SW 1271 (cell line): ENCODE measurements around the gene HIVEP3.

Source experiments
- DNase-seq, 2 experiments: peaks; one replicate each; lab custom pipeline; 2025; lab: John Stamatoyannopoulos, UW

HIVEP3 gene

GRCh38 chr1:41650028-41650880 is 268.5 kb downstream of the HIVEP3 start:
- no peak for DNase-seq

GRCh38 chr1:41649396-41650027 is 269.2 kb downstream of the HIVEP3 start:
- DNase-seq, result no peak

GRCh38 chr1:41648844-41649243 is 269.9 kb downstream of the HIVEP3 start:
- DNase-seq, result no peak

GRCh38 chr1:41648230-41648629 is 270.5 kb downstream of the HIVEP3 start:
- DNase-seq, result no peak

- DNase-seq, result no peak
Measured at GRCh38 chr1:41647221-41648135, 271.2 kb downstream of the HIVEP3 start.

GRCh38 chr1:41646186-41646585 is 272.5 kb downstream of the HIVEP3 start:
- no peak for DNase-seq

GRCh38 chr1:41645062-41645461 is 273.7 kb downstream of the HIVEP3 start:
- no peak for DNase-seq

- no peak for DNase-seq
Measured at GRCh38 chr1:41642922-41643821, 275.6 kb downstream of the HIVEP3 start.

- DNase-seq, result no peak
Measured at GRCh38 chr1:41641941-41642527, 276.7 kb downstream of the HIVEP3 start.

GRCh38 chr1:41641475-41641814 is 277.3 kb downstream of the HIVEP3 start:
- DNase-seq, result no peak

GRCh38 chr1:41640756-41641474 is 277.8 kb downstream of the HIVEP3 start:
- DNase-seq, result no peak

GRCh38 chr1:41640141-41640751 is 278.5 kb downstream of the HIVEP3 start:
- no peak for DNase-seq

GRCh38 chr1:41639332-41639936 is 279.3 kb downstream of the HIVEP3 start:
- no peak for DNase-seq

- no peak for DNase-seq
Measured at GRCh38 chr1:41638086-41639024, 280.4 kb downstream of the HIVEP3 start.

GRCh38 chr1:41637367-41637766 is 281.4 kb downstream of the HIVEP3 start:
- no peak for DNase-seq

GRCh38 chr1:41633764-41634163 is 285.0 kb downstream of the HIVEP3 start:
- no peak for DNase-seq

- DNase-seq, result no peak
Measured at GRCh38 chr1:41632781-41633575, 285.7 kb downstream of the HIVEP3 start.

GRCh38 chr1:41631971-41632370 is 286.8 kb downstream of the HIVEP3 start:
- no peak for DNase-seq
